H9 (cell line): ENCODE results near the gene DDO. TPM values are rescaled to one million over a fixed set of nuclear protein-coding genes. Genes with fewer than 3 reads are reported as not detected.

Experiments
- DNase-seq: peaks from one replicate; pipeline ENCODE4 v3.0.0-alpha.2; 2017
- H2AFZ ChIP-seq: one replicate; pipeline ENCODE4 v1.6.1; 2013; ENCODE audit warnings: mild to moderate bottlenecking, low read length, control low read depth, moderate library complexity
- H2AK5ac ChIP-seq: 2 replicates; pipeline ENCODE4 v1.6.1; 2013; ENCODE audit warnings: low read length, control low read depth, mixed read lengths; ENCODE audit not compliant: insufficient read length
- H2BK120ac ChIP-seq: one replicate; pipeline ENCODE4 v1.6.1; 2013; ENCODE audit warnings: low read depth, mild to moderate bottlenecking, low read length, control low read depth, inconsistent platforms; ENCODE audit not compliant: poor library complexity, severe bottlenecking
- H2BK12ac ChIP-seq: 2 replicates; pipeline ENCODE4 v1.6.1; 2013; ENCODE audit warnings: low read length, control low read depth, mixed read lengths, low read depth; ENCODE audit not compliant: insufficient read length
- H2BK15ac ChIP-seq: 2 replicates; pipeline ENCODE4 v1.6.1; 2013; ENCODE audit warnings: low read depth, low read length, control low read depth
- H2BK20ac ChIP-seq: one replicate; pipeline ENCODE4 v1.6.1; 2013; ENCODE audit warnings: low read depth, mild to moderate bottlenecking, low read length, control low read depth, inconsistent platforms; ENCODE audit not compliant: poor library complexity, severe bottlenecking
- H2BK5ac ChIP-seq: 2 replicates; pipeline ENCODE4 v1.6.1; 2013; ENCODE audit warnings: low read length, control low read depth, mixed read lengths; ENCODE audit not compliant: insufficient read length
- H3K14ac ChIP-seq: 2 replicates; pipeline ENCODE4 v1.6.1; 2013; ENCODE audit warnings: low read length, control low read depth; ENCODE audit not compliant: insufficient read depth
- H3K18ac ChIP-seq: 2 replicates; pipeline ENCODE4 v1.6.1; 2013; ENCODE audit warnings: low read depth, mild to moderate bottlenecking, mixed read lengths, low read length, control low read depth; ENCODE audit not compliant: insufficient read length
- H3K23ac ChIP-seq: 2 replicates; pipeline ENCODE4 v1.6.1; 2013; ENCODE audit warnings: low read length, control low read depth, mixed read lengths, low read depth; ENCODE audit not compliant: insufficient read length
- H3K23me2 ChIP-seq: 2 replicates; pipeline ENCODE4 v1.6.1; 2013; ENCODE audit warnings: low read depth, mild to moderate bottlenecking, mixed read lengths, low read length, control low read depth; ENCODE audit not compliant: insufficient read length, poor library complexity, severe bottlenecking
- H3K27ac ChIP-seq: 2 replicates; pipeline ENCODE4 v1.5.1; 2013; ENCODE audit warnings: low read length, control low read depth, mixed read lengths, low read depth; ENCODE audit not compliant: insufficient read length
- H3K27me3 ChIP-seq: 2 replicates; pipeline ENCODE4 v1.6.1; 2013; ENCODE audit warnings: low read length, control low read depth, inconsistent platforms; ENCODE audit not compliant: insufficient read depth
- H3K4ac ChIP-seq: 2 replicates; pipeline ENCODE4 v1.6.1; 2013; ENCODE audit warnings: low read depth, mild to moderate bottlenecking, control low read depth, inconsistent platforms, low read length, moderate library complexity
- H3K4me1 ChIP-seq: 2 replicates; pipeline ENCODE4 v1.6.1; 2013; ENCODE audit warnings: low read length, control low read depth, inconsistent platforms; ENCODE audit not compliant: insufficient read depth
- H3K4me2 ChIP-seq: 2 replicates; pipeline ENCODE4 v1.6.1; 2013; ENCODE audit warnings: low read length, control low read depth, mixed read lengths; ENCODE audit not compliant: insufficient read length, insufficient read depth
- H3K56ac ChIP-seq: 2 replicates; pipeline ENCODE4 v1.6.1; 2013; ENCODE audit warnings: low read depth, mild to moderate bottlenecking, mixed read lengths, low read length, control low read depth; ENCODE audit not compliant: insufficient read length
- H3K79me1 ChIP-seq: 2 replicates; pipeline ENCODE4 v1.6.1; 2013; ENCODE audit warnings: low read depth, mild to moderate bottlenecking, moderate library complexity, low read length, control low read depth, inconsistent platforms; ENCODE audit not compliant: insufficient read depth, poor library complexity, severe bottlenecking
- H3K79me2 ChIP-seq: 2 replicates; pipeline ENCODE4 v1.6.1; 2013; ENCODE audit warnings: low read length, control low read depth, inconsistent platforms; ENCODE audit not compliant: insufficient read depth
- H3K9ac ChIP-seq: 2 replicates; pipeline ENCODE4 v1.6.1; 2013; ENCODE audit warnings: low read length, control low read depth, mixed read lengths; ENCODE audit not compliant: insufficient read length; ENCODE audit errors: extremely low read depth
- H3K9me3 ChIP-seq: one replicate; pipeline ENCODE4 v1.6.1; 2013; ENCODE audit warnings: low read depth, low read length, inconsistent platforms; ENCODE audit not compliant: control insufficient read depth
- H3T11ph ChIP-seq: one replicate; pipeline ENCODE4 v1.6.1; 2013; ENCODE audit warnings: mild to moderate bottlenecking, low read length, control low read depth, inconsistent platforms
- H4K20me1 ChIP-seq: one replicate; pipeline ENCODE4 v1.6.1; 2013; ENCODE audit not compliant: control insufficient read depth, insufficient read length, insufficient read depth
- H4K5ac ChIP-seq: 2 replicates; pipeline ENCODE4 v1.6.1; 2013; ENCODE audit warnings: low read depth, mild to moderate bottlenecking, mixed read lengths, low read length, control low read depth; ENCODE audit not compliant: insufficient read length
- H4K8ac ChIP-seq: replicated peaks from 2 replicates; pipeline ENCODE4 v1.6.1; 2013; ENCODE audit warnings: low read length, control low read depth, mixed read lengths, low read depth; ENCODE audit not compliant: insufficient read length
- H4K91ac ChIP-seq: 2 replicates; pipeline ENCODE4 v1.6.1; 2013; ENCODE audit warnings: low read depth, mild to moderate bottlenecking, moderate library complexity, mixed read lengths, low read length, control low read depth; ENCODE audit not compliant: insufficient read length
- H3K27ac Mint-ChIP-seq, 3 experiments: 2 replicates in 2 of 3; 3 replicates in 1 of 3; pipeline ENCODE4 v1.8.0; 2020 to 2021; ENCODE audit warnings: mixed read lengths in 3 of 3, mild to moderate bottlenecking in 1 of 3, moderate library complexity in 1 of 3
- H3K27me3 Mint-ChIP-seq: 2 replicates; pipeline ENCODE4 v1.8.0; 2021; ENCODE audit warnings: low read depth, mild to moderate bottlenecking, moderate library complexity, mixed read lengths
- H3K36me3 Mint-ChIP-seq, 3 experiments: 2 replicates in 2 of 3; 3 replicates in 1 of 3; pipeline ENCODE4 v1.8.0; 2020 to 2021; ENCODE audit warnings: low read depth in 3 of 3, mixed read lengths in 3 of 3; ENCODE audit not compliant: insufficient read depth in 1 of 3
- H3K4me1 Mint-ChIP-seq, 2 experiments: 2 replicates each; pipeline ENCODE4 v1.8.0; 2020; ENCODE audit warnings: mixed read lengths in 2 of 2
- H3K4me3 Mint-ChIP-seq, 2 experiments: 2 replicates in 1 of 2; 3 replicates in 1 of 2; pipeline ENCODE4 v1.8.0; 2020 to 2021; ENCODE audit warnings: mild to moderate bottlenecking in 2 of 2, mixed read lengths in 2 of 2, moderate library complexity in 1 of 2
- H3K9me3 Mint-ChIP-seq, 2 experiments: 2 replicates in 1 of 2; 3 replicates in 1 of 2; pipeline ENCODE4 v1.8.0; 2020; ENCODE audit warnings: mild to moderate bottlenecking in 2 of 2, mixed read lengths in 2 of 2, moderate library complexity in 1 of 2
- WGBS: extraction: QIAGEN DNeasy Blood & Tissue Kit; methylation state at CpG from one replicate; pipeline ENCODE4 v1.1.7; 2013; ENCODE audit warnings: missing lambda C conversion rate, low lambda C conversion rate, mixed read lengths; ENCODE audit not compliant: insufficient read length; ENCODE audit errors: extremely low coverage; 5-methylcytosine and 5-hydroxymethylcytosine counted together
- total RNA-seq: library from RNA; stranded (reverse); gene quantifications from 2 replicates; pipeline ENCODE4 v1.2.1, GENCODE V29; 2021
- TF ChIP-seq, protein P1 (sequence below): fragments of 200-600 bp; sonication (generic); conservative IDR thresholded peaks from 3 replicates; pipeline ENCODE4 v1.8.0; 2021; ENCODE audit warnings: antibody characterized with exemption, mild to moderate bottlenecking

DDO gene
- total RNA-seq, 1 experiment from 2014 or later, result not detected

DNA sequence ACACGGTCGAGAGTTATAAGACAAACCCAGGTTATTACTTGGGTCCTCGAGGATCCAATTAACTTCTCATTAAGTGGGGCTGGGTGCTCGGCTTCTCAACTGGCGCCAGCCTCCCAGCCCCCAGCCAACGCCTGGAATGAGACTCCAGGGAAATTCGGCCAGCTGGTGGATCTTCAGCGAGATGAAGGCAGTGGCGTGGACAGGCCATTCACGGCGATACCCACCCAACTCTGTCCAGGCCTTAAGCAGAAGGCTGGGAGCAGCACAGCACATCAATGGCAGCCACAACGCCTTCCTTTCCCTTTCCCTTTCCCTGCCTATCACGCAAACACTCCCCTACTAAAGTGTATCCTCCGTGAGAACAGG, 58.1 kb downstream of the DDO start:
- Histone ChIP-seq H4K8ac (no peak overlapping the region), H3K14ac (no peak overlapping the region), H3K56ac (no peak overlapping the region), H2AFZ (no peak overlapping the region), H3K23me2 (peaks cover 2% of the 10 kb centered on the region), H2BK12ac (no peak overlapping the region), H3K79me2 (no peaks in the 10 kb centered on the region), H2BK15ac (no peak overlapping the region), H2BK120ac (no peak overlapping the region), H3K18ac (no peak overlapping the region), H2BK5ac (no peak overlapping the region), H4K5ac (no peak overlapping the region), H2BK20ac (no peak overlapping the region), H3K79me1 (no peaks in the 10 kb centered on the region), H3K23ac (no peak overlapping the region), H3T11ph (no peak overlapping the region), H4K20me1 (no peaks in the 10 kb centered on the region), H4K91ac (no peak overlapping the region), H2AK5ac (no peak overlapping the region), H3K27me3 (peaks cover 16% of the 10 kb centered on the region; the same call in 1 of the 2 replicates), H3K9me3 (no peaks in the 10 kb centered on the region), H3K4me1 (peaks cover 7% of the 10 kb centered on the region; the same call in 1 of the 2 replicates), H3K27ac (no peak overlapping the region), H3K9ac (no peak overlapping the region), H3K4me2 (peak overlapping the region; percentile 79), H3K4ac (no peak overlapping the region)
- peak overlapping the region; percentile 72 to 88 for H3K4me3 Mint-ChIP-seq
- no CpG with 5 or more reads among the region's 14 CpGs for WGBS
- no peak for DNase-seq
- H3K36me3 Mint-ChIP-seq, result no peaks in the 10 kb centered on the region
- peaks cover 0 to 4% of the 10 kb centered on the region in 2 experiments; a peak in 3 of 5 replicates for H3K9me3 Mint-ChIP-seq
- TF ChIP-seq, protein P1, sequence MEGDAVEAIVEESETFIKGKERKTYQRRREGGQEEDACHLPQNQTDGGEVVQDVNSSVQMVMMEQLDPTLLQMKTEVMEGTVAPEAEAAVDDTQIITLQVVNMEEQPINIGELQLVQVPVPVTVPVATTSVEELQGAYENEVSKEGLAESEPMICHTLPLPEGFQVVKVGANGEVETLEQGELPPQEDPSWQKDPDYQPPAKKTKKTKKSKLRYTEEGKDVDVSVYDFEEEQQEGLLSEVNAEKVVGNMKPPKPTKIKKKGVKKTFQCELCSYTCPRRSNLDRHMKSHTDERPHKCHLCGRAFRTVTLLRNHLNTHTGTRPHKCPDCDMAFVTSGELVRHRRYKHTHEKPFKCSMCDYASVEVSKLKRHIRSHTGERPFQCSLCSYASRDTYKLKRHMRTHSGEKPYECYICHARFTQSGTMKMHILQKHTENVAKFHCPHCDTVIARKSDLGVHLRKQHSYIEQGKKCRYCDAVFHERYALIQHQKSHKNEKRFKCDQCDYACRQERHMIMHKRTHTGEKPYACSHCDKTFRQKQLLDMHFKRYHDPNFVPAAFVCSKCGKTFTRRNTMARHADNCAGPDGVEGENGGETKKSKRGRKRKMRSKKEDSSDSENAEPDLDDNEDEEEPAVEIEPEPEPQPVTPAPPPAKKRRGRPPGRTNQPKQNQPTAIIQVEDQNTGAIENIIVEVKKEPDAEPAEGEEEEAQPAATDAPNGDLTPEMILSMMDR, result no peak
- H3K27ac Mint-ChIP-seq, result no peak overlapping the region
- peaks cover 47% of the 10 kb centered on the region for H3K27me3 Mint-ChIP-seq
- H3K4me1 Mint-ChIP-seq, result peaks cover 55 to 61% of the 10 kb centered on the region in 2 experiments
